ENCODE results near the gene NFAM1.

Gene NFAM1

GRCh38 chr22:42335839-42336378, 96.3 kb downstream of the NFAM1 start:
- no peak for DNase-seq (ENCODE audit: low read depth, low spot score)

GRCh38 chr22:42334875-42335512, 97.2 kb downstream of the NFAM1 start:
- DNase-seq (ENCODE audit: low read depth, low spot score) = no peak

DNA sequence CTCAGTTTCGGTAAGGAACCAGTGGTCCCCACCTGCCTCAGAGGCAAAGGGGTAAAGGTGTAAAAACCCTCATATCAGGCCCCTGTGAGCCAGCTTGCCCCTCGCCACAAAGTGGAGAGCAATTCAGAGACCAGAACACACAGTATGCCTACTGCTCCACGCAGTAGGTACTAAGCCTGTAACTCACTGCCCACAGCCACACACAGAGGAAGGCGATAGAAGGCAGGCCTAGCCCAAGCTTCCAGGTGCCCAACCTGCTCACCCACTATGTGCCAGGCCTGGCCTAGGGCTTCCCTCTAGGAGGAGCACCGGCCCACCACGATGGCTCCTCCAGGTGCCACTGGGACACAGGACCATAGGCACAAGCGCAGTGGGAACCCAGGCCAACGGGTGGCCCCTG, 98.7 kb downstream of the NFAM1 start:
- DNase-seq (ENCODE audit: low read depth, low spot score) = no peak

GRCh38 chr22:42332089-42332488, 100.1 kb downstream of the NFAM1 start:
- DNase-seq (ENCODE audit: low read depth, low spot score) = no peak

DNA sequence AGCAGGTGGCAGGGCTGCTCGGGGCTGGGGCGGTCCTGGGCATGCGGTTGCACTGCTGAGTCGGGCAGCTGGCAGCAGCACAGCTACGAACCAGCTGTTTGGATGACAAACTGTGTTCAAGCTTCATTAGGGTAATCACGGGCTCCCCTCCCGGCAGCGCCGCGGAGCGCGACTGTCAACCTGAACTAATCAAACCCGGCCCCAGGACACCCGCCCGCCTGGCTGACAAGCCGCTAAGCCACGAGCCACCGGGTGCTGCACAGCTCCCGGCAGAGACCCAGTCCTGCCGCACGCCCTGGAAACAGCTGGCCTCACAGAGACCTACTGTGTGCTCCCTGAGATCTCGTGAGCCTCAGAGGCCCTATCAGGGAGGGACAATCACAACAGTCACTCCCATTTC, 101.2 kb downstream of the NFAM1 start:
- DNase-seq (ENCODE audit: low read depth, low spot score) = no peak
